Stimulated activated naive CD8-positive, alpha-beta T cell treated with anti-CD3 and anti-CD28 coated beads, Interleukin-15, Interleukin-2, amounts not matched to agents 100 U/mL and 50 U/mL, for 24 hours (primary cell): ENCODE measurements around the gene DMKN.

ENCODE experiments used
- ATAC-seq: fragments of 150-1000 bp; cut with Tn5 transposase; one replicate; pipeline ENCODE4 v1.10.0; 2021
- DNase-seq: peaks from one replicate; pipeline ENCODE4 v3.0.0; 2021

The DMKN gene

GRCh38 chr19:35513628-35514281 is at the start of gene DMKN:
DMKN (minus strand) TSS chr19:35513649; CDS start chr19:35513475, 174 bp downstream.
- DNase-seq (no peak), ATAC-seq (no peak)

- ATAC-seq, result no peak
These were observed 49.3 kb upstream of the DMKN start for GRCh38 chr19:35562776-35563175.

GRCh38 chr19:35562336-35562735 is 48.9 kb upstream of the DMKN start:
- ATAC-seq, result no peak
- no peak for DNase-seq

More at GRCh38 chr19:35562776-35563175, 49.3 kb upstream of the DMKN start:
- DNase-seq, result no peak

GRCh38 chr19:35561436-35561835 is 48.0 kb upstream of the DMKN start:
- no peak for ATAC-seq

GRCh38 chr19:35560677-35561076 is 47.2 kb upstream of the DMKN start:
- DNase-seq (no peak), ATAC-seq (no peak)

More at GRCh38 chr19:35561436-35561835, 48.0 kb upstream of the DMKN start:
- no peak for DNase-seq

- no peak for ATAC-seq
- no peak for DNase-seq
These were observed 46.8 kb upstream of the DMKN start for GRCh38 chr19:35560271-35560670.

GRCh38 chr19:35559781-35560180 is 46.3 kb upstream of the DMKN start:
- DNase-seq (no peak), ATAC-seq (no peak)

GRCh38 chr19:35559281-35559659 is 45.8 kb upstream of the DMKN start:
- no peak for DNase-seq
- ATAC-seq, result no peak

- no peak for DNase-seq
- no peak for ATAC-seq
These were observed 45.2 kb upstream of the DMKN start for GRCh38 chr19:35558400-35559280.

GRCh38 chr19:35557539-35558399 is 44.3 kb upstream of the DMKN start:
- peak; percentile 71 for DNase-seq
- ATAC-seq, result peak; percentile 51

- no peak for DNase-seq
These were observed 43.5 kb upstream of the DMKN start for GRCh38 chr19:35556846-35557538.

GRCh38 chr19:35556025-35556590 is 42.7 kb upstream of the DMKN start:
- no peak for DNase-seq
- ATAC-seq, result no peak

More at GRCh38 chr19:35556846-35557538, 43.5 kb upstream of the DMKN start:
- no peak for ATAC-seq

- no peak for ATAC-seq
- no peak for DNase-seq
These were observed 42.0 kb upstream of the DMKN start for GRCh38 chr19:35555301-35556005.

- no peak for ATAC-seq
- DNase-seq, result no peak
These were observed 40.6 kb upstream of the DMKN start for GRCh38 chr19:35554076-35554475.

- DNase-seq (no peak), ATAC-seq (no peak)
These were observed 40.0 kb upstream of the DMKN start for GRCh38 chr19:35553385-35554000.

GRCh38 chr19:35552534-35553384 is 39.3 kb upstream of the DMKN start:
- no peak for DNase-seq
- ATAC-seq, result no peak

GRCh38 chr19:35551091-35551810 is 37.8 kb upstream of the DMKN start:
- no peak for DNase-seq
- no peak for ATAC-seq

- DNase-seq (no peak), ATAC-seq (no peak)
These were observed 36.6 kb upstream of the DMKN start for GRCh38 chr19:35549879-35550523.
